A673 (cell line): ENCODE data around the gene EDDM13.

Experiments used
- CTCF ChIP-seq: fragments of 300-800, 200-600 bp; sonication (generic); conservative IDR thresholded peaks from 2 replicates; pipeline ENCODE4 v1.5.1; 2017; ENCODE audit warnings: low read depth, mild to moderate bottlenecking, antibody characterized with exemption, low read length, moderate library complexity, mixed read lengths
- EZH2 ChIP-seq: fragments of 200-600 bp; sonication (generic); IDR thresholded peaks from 2 replicates; pipeline ENCODE4 v1.6.1; 2017; ENCODE audit warnings: borderline replicate concordance, low read depth, mild to moderate bottlenecking, mixed read lengths, antibody characterized with exemption, low read length; ENCODE audit not compliant: poor library complexity, severe bottlenecking

DNA sequence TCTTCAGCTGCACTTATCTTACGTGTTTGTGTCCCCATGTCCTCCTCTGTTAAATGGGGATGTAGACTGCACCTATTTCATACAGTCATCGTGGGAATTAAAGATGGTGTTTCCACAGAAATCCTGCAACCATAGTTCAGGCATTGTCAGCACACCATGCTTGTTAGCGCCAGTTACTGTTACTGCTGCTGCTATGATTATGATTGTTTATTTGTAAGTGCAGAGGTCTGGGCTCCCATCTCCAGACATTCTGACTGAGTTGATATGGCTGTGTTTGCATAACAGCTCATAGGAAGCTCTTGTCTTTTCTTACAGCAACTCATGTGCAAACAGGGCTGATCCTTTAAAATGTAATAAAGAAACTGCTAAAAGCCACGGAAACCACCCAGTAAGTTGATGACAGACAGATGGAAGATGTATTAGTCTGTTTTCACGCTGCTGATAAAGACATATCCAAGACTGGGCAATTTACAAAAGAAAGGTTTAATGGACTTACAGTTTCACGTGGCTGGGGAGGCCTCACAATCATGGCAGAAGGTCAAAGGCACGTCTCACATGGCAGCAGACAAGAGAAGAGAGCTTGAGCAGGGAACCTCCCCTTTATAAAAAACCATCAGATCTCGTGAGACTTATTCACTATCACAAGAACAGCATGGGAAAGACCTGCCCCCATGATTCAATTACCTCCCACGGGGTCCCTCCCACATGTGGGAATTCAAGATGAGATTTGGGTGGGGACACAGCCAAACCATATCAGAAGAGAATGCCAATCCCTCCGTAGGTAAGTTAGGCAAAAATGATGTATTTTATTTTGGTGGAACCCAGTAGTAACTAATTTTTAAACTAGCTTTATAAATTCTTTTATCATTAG, 40.5 kb downstream of the EDDM13 start:
- TF ChIP-seq CTCF, result no peak
- no peak for TF ChIP-seq EZH2
